Tibial nerve (tissue), 3 donors: ENCODE data around the gene MPP4.

Source experiments
- CTCF ChIP-seq, 5 experiments: fragments of 200-600 bp in 3 of 5; fragments of 450-650 bp in 2 of 5; sonication (generic) in 3 of 5; IDR thresholded peaks; one replicate each; pipeline ENCODE4 v1.5.1; 2016 to 2019; ENCODE audit warnings: antibody characterized with exemption in 5 of 5, mild to moderate bottlenecking in 3 of 5, moderate library complexity in 2 of 5
- POLR2A ChIP-seq, 2 donors: fragments of 450-650 bp; IDR thresholded peaks; one replicate each; pipeline ENCODE4 v1.6.1; 2017; ENCODE audit warnings: antibody characterized with exemption in 2 of 2, mild to moderate bottlenecking in 2 of 2, moderate library complexity in 2 of 2

- TF ChIP-seq CTCF (IDR thresholded peaks at IDR 0.05) (no peak), POLR2A (IDR thresholded peaks at IDR 0.05) (no peak)
Measured at GRCh38 chr2:201621293-201621999, 77.0 kb downstream of the MPP4 start.
